ENCODE data around the gene ZNF670. TPM values are rescaled to one million over a fixed set of nuclear protein-coding genes. Genes with fewer than 3 reads are reported as not detected.

Gene ZNF670
- total RNA-seq, 4 donors from 2014 or later: 5.0 to 9.5 (median 7.4) TPM

GRCh38 chr1:247113094-247113497 lies 34.5 kb upstream of the ZNF670 start:
- H3K4me1 ChIP-seq: no peaks in the 10 kb centered on the region
- peak in 1 of 2 donors; percentile 25 for DNase-seq
- no peak overlapping the region for H3K4me3 ChIP-seq
- H3K27ac ChIP-seq: peak overlapping the region in 1 of 2 donors; percentile 96
- intact Hi-C loops (cut with DNase I; ENCODE audit: low total_unique reads): no loop called here
- H3K36me3 ChIP-seq: no peaks in the 10 kb centered on the region
- no peaks in the 10 kb centered on the region for H3K27me3 ChIP-seq
- TF ChIP-seq POLR2A (IDR thresholded peaks at IDR 0.05) (no peak), CTCF (IDR thresholded peaks at IDR 0.05) (no peak)
- H3K9me3 ChIP-seq: no peaks in the 10 kb centered on the region

GRCh38 chr1:247112479-247112781 lies 33.8 kb upstream of the ZNF670 start:
- no peak for TF ChIP-seq POLR2A (IDR thresholded peaks at IDR 0.05)
- no peak for TF ChIP-seq CTCF (IDR thresholded peaks at IDR 0.05)
- no peaks in the 10 kb centered on the region for H3K36me3 ChIP-seq
- intact Hi-C loops (cut with DNase I; ENCODE audit: low total_unique reads): no loop called here
- no peaks in the 10 kb centered on the region for H3K4me1 ChIP-seq
- no peaks in the 10 kb centered on the region for H3K27me3 ChIP-seq
- no peaks in the 10 kb centered on the region for H3K9me3 ChIP-seq
- no peak for DNase-seq
- peak overlapping the region; percentile 77 to 96 for H3K27ac ChIP-seq
- H3K4me3 ChIP-seq: peak overlapping the region; percentile 28 to 83

GRCh38 chr1:247111700-247112478 lies 33.3 kb upstream of the ZNF670 start:
- peak; percentile 60 to 71 for DNase-seq
- peak overlapping the region; percentile 77 to 96 for H3K27ac ChIP-seq
- H3K9me3 ChIP-seq: no peaks in the 10 kb centered on the region
- no peaks in the 10 kb centered on the region for H3K4me1 ChIP-seq
- TF ChIP-seq POLR2A (IDR thresholded peaks at IDR 0.05) (peak in 1 of 2 donors; percentile 66), CTCF (IDR thresholded peaks at IDR 0.05) (no peak)
- no peaks in the 10 kb centered on the region for H3K27me3 ChIP-seq
- H3K4me3 ChIP-seq: peak overlapping the region; percentile 28 to 83
- intact Hi-C loops (cut with DNase I; ENCODE audit: low total_unique reads): no loop called here
- no peaks in the 10 kb centered on the region for H3K36me3 ChIP-seq

- peak in 1 of 2 donors; percentile 33 for DNase-seq
- Histone ChIP-seq H3K27ac (peak overlapping the region; percentile 77 to 96), H3K9me3 (no peaks in the 10 kb centered on the region), H3K4me3 (peak overlapping the region; percentile 28 to 83), H3K4me1 (no peaks in the 10 kb centered on the region), H3K36me3 (no peaks in the 10 kb centered on the region), H3K27me3 (no peaks in the 10 kb centered on the region)
- intact Hi-C loops (cut with DNase I; ENCODE audit: low total_unique reads): no loop called here
- no peak for TF ChIP-seq POLR2A (IDR thresholded peaks at IDR 0.05)
- TF ChIP-seq CTCF (IDR thresholded peaks at IDR 0.05): no peak
Measured at GRCh38 chr1:247111259-247111699, 32.7 kb upstream of the ZNF670 start.

GRCh38 chr1:247110627-247111258 lies 32.1 kb upstream of the ZNF670 start:
- Histone ChIP-seq H3K4me3 (peak overlapping the region; percentile 28 to 83), H3K4me1 (no peaks in the 10 kb centered on the region), H3K27me3 (no peaks in the 10 kb centered on the region), H3K9me3 (no peaks in the 10 kb centered on the region), H3K27ac (peak overlapping the region; percentile 77 to 96), H3K36me3 (no peaks in the 10 kb centered on the region)
- no peak for DNase-seq
- intact Hi-C loops (cut with DNase I; ENCODE audit: low total_unique reads): no loop called here
- TF ChIP-seq CTCF (IDR thresholded peaks at IDR 0.05): no peak
- TF ChIP-seq POLR2A (IDR thresholded peaks at IDR 0.05): no peak

Measured in uterus (tissue), 4 donors.